GM10266 (cell line): ENCODE data around the gene ALX4.

Experiments
- DNase-seq: peaks from one replicate; pipeline ENCODE4 v3.0.0; 2012; ENCODE audit errors: extremely low spot score
- CTCF ChIP-seq: IDR thresholded peaks from 2 replicates; pipeline ENCODE4 v1.5.1; 2012; ENCODE audit warnings: mild to moderate bottlenecking, low read depth; ENCODE audit not compliant: control insufficient read depth, insufficient read depth; ENCODE audit errors: missing control alignments

Gene ALX4

GRCh38 chr11:44271286-44271685, 38.7 kb downstream of the ALX4 start:
- no peak for DNase-seq
- no peak for TF ChIP-seq CTCF

- TF ChIP-seq CTCF = no peak
- DNase-seq = no peak
Measured at GRCh38 chr11:44270403-44271273, 39.3 kb downstream of the ALX4 start.

- DNase-seq = no peak
- TF ChIP-seq CTCF = no peak
Measured at GRCh38 chr11:44269369-44270351, 40.3 kb downstream of the ALX4 start.

- no peak for TF ChIP-seq CTCF
- DNase-seq = no peak
Measured at GRCh38 chr11:44268614-44269080, 41.3 kb downstream of the ALX4 start.

GRCh38 chr11:44267750-44268613, 42.0 kb downstream of the ALX4 start:
- no peak for TF ChIP-seq CTCF
- DNase-seq = no peak

- no peak for DNase-seq
- TF ChIP-seq CTCF = no peak
Measured at GRCh38 chr11:44267006-44267749, 42.8 kb downstream of the ALX4 start.
